Mesodermal cell (in vitro differentiated cells): ENCODE results near the gene GRID1.

Experiments used
- H3K27ac ChIP-seq: 2 replicates; pipeline ENCODE4 v1.7.0; 2013; ENCODE audit warnings: mild to moderate bottlenecking, low read depth, low read length, moderate library complexity; ENCODE audit not compliant: severe bottlenecking
- H3K36me3 ChIP-seq: 2 replicates; pipeline ENCODE4 v1.7.1; 2013; ENCODE audit warnings: mild to moderate bottlenecking, low read length, moderate library complexity; ENCODE audit not compliant: control insufficient read depth, insufficient read depth
- H3K4me1 ChIP-seq: one replicate; pipeline ENCODE4 v1.7.1; 2013; ENCODE audit warnings: mild to moderate bottlenecking, low read length; ENCODE audit not compliant: insufficient read depth, control insufficient read depth, poor library complexity, severe bottlenecking
- H3K4me3 ChIP-seq: 2 replicates; pipeline ENCODE4 v1.7.0; 2013; ENCODE audit warnings: low read length, control low read depth, mild to moderate bottlenecking; ENCODE audit not compliant: insufficient read depth, poor library complexity, severe bottlenecking; ENCODE audit errors: extremely low read depth
- H3K9me3 ChIP-seq: 2 replicates; pipeline ENCODE4 v1.7.1; 2013; ENCODE audit warnings: mild to moderate bottlenecking, low read length, moderate library complexity; ENCODE audit not compliant: control insufficient read depth
- WGBS, 2 experiments: methylation state at CpG; one replicate each; pipeline ENCODE4 v1.1.5; 2013; ENCODE audit warnings: missing lambda C conversion rate in 2 of 2; ENCODE audit not compliant: insufficient coverage in 2 of 2; 5-methylcytosine and 5-hydroxymethylcytosine counted together

Gene GRID1

GRCh38 chr10:86362586-86363183 lies 3.9 kb downstream of the GRID1 start:
- Histone ChIP-seq H3K36me3 (no peaks in the 10 kb centered on the region), H3K27ac (no peak overlapping the region), H3K4me3 (no peak overlapping the region), H3K4me1 (peaks cover 3% of the 10 kb centered on the region), H3K9me3 (no peaks in the 10 kb centered on the region)
- 25 to 26% methylated on average over 11 to 13 of the region's 15 CpGs for WGBS, 2 experiments

GRCh38 chr10:86362129-86362527 lies 4.5 kb downstream of the GRID1 start:
- H3K36me3 ChIP-seq: no peaks in the 10 kb centered on the region
- WGBS, 2 experiments: 67% methylated on average over 1 of the region's 2 CpGs; no CpG with 5 or more reads in 1 of the 2 experiments
- H3K27ac ChIP-seq: no peak overlapping the region
- H3K9me3 ChIP-seq: no peaks in the 10 kb centered on the region
- H3K4me3 ChIP-seq: no peak overlapping the region
- peaks cover 3% of the 10 kb centered on the region for H3K4me1 ChIP-seq

- no peaks in the 10 kb centered on the region for H3K36me3 ChIP-seq
- H3K27ac ChIP-seq: no peak overlapping the region
- H3K4me3 ChIP-seq: no peak overlapping the region
- 83 to 89% methylated on average over 4 of the region's 5 CpGs for WGBS, 2 experiments
- peaks cover 3% of the 10 kb centered on the region for H3K4me1 ChIP-seq
- H3K9me3 ChIP-seq: no peaks in the 10 kb centered on the region
Measured at GRCh38 chr10:86361156-86362128, 5.2 kb downstream of the GRID1 start.

- Histone ChIP-seq H3K4me3 (no peak overlapping the region), H3K4me1 (peaks cover 3% of the 10 kb centered on the region), H3K27ac (no peak overlapping the region), H3K9me3 (no peaks in the 10 kb centered on the region), H3K36me3 (no peaks in the 10 kb centered on the region)
- WGBS, 2 experiments: 73 to 93% methylated on average over 5 of the region's 5 CpGs
Measured at GRCh38 chr10:86360657-86361056, 5.9 kb downstream of the GRID1 start.

- H3K27ac ChIP-seq: no peak overlapping the region
- H3K36me3 ChIP-seq: no peaks in the 10 kb centered on the region
- 88% methylated on average over 1 of the region's 1 CpG; no CpG with 5 or more reads in 1 of the 2 experiments for WGBS, 2 experiments
- H3K9me3 ChIP-seq: no peaks in the 10 kb centered on the region
- peaks cover 3% of the 10 kb centered on the region for H3K4me1 ChIP-seq
- no peak overlapping the region for H3K4me3 ChIP-seq
Measured at GRCh38 chr10:86359954-86360353, 6.6 kb downstream of the GRID1 start.

GRCh38 chr10:86359111-86359510 lies 7.5 kb downstream of the GRID1 start:
- 89 to 93% methylated on average over 6 of the region's 7 CpGs for WGBS, 2 experiments
- Histone ChIP-seq H3K27ac (no peak overlapping the region), H3K4me3 (no peak overlapping the region), H3K36me3 (no peaks in the 10 kb centered on the region), H3K4me1 (peaks cover 3% of the 10 kb centered on the region), H3K9me3 (no peaks in the 10 kb centered on the region)

- H3K4me3 ChIP-seq: no peak overlapping the region
- WGBS, 2 experiments: 88 to 92% methylated on average over 7 to 8 of the region's 9 CpGs
Measured at GRCh38 chr10:86357676-86358075, 8.9 kb downstream of the GRID1 start.

GRCh38 chr10:86357041-86357440 lies 9.6 kb downstream of the GRID1 start:
- 93% methylated on average over 2 of the region's 2 CpGs; no CpG with 5 or more reads in 1 of the 2 experiments for WGBS, 2 experiments
- no peak overlapping the region for H3K4me3 ChIP-seq
- H3K36me3 ChIP-seq: no peaks in the 10 kb centered on the region
- no peaks in the 10 kb centered on the region for H3K4me1 ChIP-seq
- H3K27ac ChIP-seq: no peak overlapping the region
- H3K9me3 ChIP-seq: no peaks in the 10 kb centered on the region

More at GRCh38 chr10:86357676-86358075, 8.9 kb downstream of the GRID1 start:
- Histone ChIP-seq H3K27ac (no peak overlapping the region), H3K4me1 (peaks cover under 1% of the 10 kb centered on the region), H3K36me3 (no peaks in the 10 kb centered on the region), H3K9me3 (no peaks in the 10 kb centered on the region)

GRCh38 chr10:86356296-86356695 lies 10.3 kb downstream of the GRID1 start:
- no peak overlapping the region for H3K4me3 ChIP-seq
- H3K9me3 ChIP-seq: no peaks in the 10 kb centered on the region
- H3K4me1 ChIP-seq: no peaks in the 10 kb centered on the region
- H3K27ac ChIP-seq: no peak overlapping the region
- WGBS, 2 experiments: 64 to 86% methylated on average over 1 to 2 of the region's 3 CpGs
- no peaks in the 10 kb centered on the region for H3K36me3 ChIP-seq

- H3K27ac ChIP-seq: no peak overlapping the region
- H3K36me3 ChIP-seq: no peaks in the 10 kb centered on the region
- no peak overlapping the region for H3K4me3 ChIP-seq
- 64 to 75% methylated on average over 5 to 7 of the region's 8 CpGs for WGBS, 2 experiments
- H3K9me3 ChIP-seq: no peaks in the 10 kb centered on the region
- H3K4me1 ChIP-seq: no peaks in the 10 kb centered on the region
Measured at GRCh38 chr10:86355571-86356038, 11.0 kb downstream of the GRID1 start.
